HG03460 (cell line): ENCODE data around the gene DYDC2.
"Not testable (repeated sequence)": the region's sequence is repeated elsewhere in the genome, so short reads cannot be mapped to it uniquely, and the experiment has no call there.

ENCODE experiments used
- ATAC-seq: cut with Tn5 transposase; IDR thresholded peaks from one replicate; pipeline ENCODE4 v1.9.1; 2021; ENCODE audit not compliant: unreplicated experiment

DYDC2 gene

GRCh38 chr10:80356563-80356988, at the start of gene DYDC2, which contains the start of gene DYDC1:
DYDC2 (plus strand) TSS chr10:80356781; CDS start chr10:80362444, 5,663 bp downstream.
DYDC1 (minus strand) TSS chr10:80356755; CDS start chr10:80352601, 4,154 bp downstream.
- ATAC-seq: peak; percentile 85

GRCh38 chr10:80313523-80313922, 43.1 kb upstream of the DYDC2 start:
- no peak for ATAC-seq

GRCh38 chr10:80315391-80315790, 41.2 kb upstream of the DYDC2 start:
- ATAC-seq: no peak

GRCh38 chr10:80318742-80319141, 37.8 kb upstream of the DYDC2 start:
- ATAC-seq: no peak

GRCh38 chr10:80319318-80319717, 37.3 kb upstream of the DYDC2 start:
- ATAC-seq: no peak

- ATAC-seq: no peak
Measured at GRCh38 chr10:80319725-80320290, 36.8 kb upstream of the DYDC2 start.

GRCh38 chr10:80320377-80320776, 36.2 kb upstream of the DYDC2 start:
- ATAC-seq: no peak

GRCh38 chr10:80321183-80321582, 35.4 kb upstream of the DYDC2 start:
- no peak for ATAC-seq

GRCh38 chr10:80322158-80322557, 34.4 kb upstream of the DYDC2 start:
- no peak for ATAC-seq

- no peak for ATAC-seq
Measured at GRCh38 chr10:80322711-80323110, 33.9 kb upstream of the DYDC2 start.

- no peak for ATAC-seq
Measured at GRCh38 chr10:80323311-80323710, 33.3 kb upstream of the DYDC2 start.

GRCh38 chr10:80324086-80324485, 32.5 kb upstream of the DYDC2 start:
- ATAC-seq: no peak

- ATAC-seq: no peak
Measured at GRCh38 chr10:80324891-80325364, 31.7 kb upstream of the DYDC2 start.

GRCh38 chr10:80333983-80334382, 22.6 kb upstream of the DYDC2 start:
- ATAC-seq: no peak

- ATAC-seq: no peak
Measured at GRCh38 chr10:80344276-80344675, 12.3 kb upstream of the DYDC2 start.

- no peak for ATAC-seq
Measured at GRCh38 chr10:80344912-80345311, 11.7 kb upstream of the DYDC2 start.

- ATAC-seq: no peak
Measured at GRCh38 chr10:80350251-80350650, 6.3 kb upstream of the DYDC2 start.

GRCh38 chr10:80351220-80351619, 5.4 kb upstream of the DYDC2 start:
- ATAC-seq: no peak

GRCh38 chr10:80356989-80357850, 639 bp downstream of the DYDC2 start:
- no peak for ATAC-seq

- ATAC-seq: no peak
Measured at GRCh38 chr10:80357851-80358125, 1.2 kb downstream of the DYDC2 start.

- ATAC-seq: not testable (repeated sequence)
Measured at GRCh38 chr10:80358925-80359324, 2.3 kb downstream of the DYDC2 start.

- no peak for ATAC-seq
Measured at GRCh38 chr10:80359644-80360043, 3.1 kb downstream of the DYDC2 start.
